NOMO-1 treated with dmso at 0.1 percent for 144 hours (cell line): ENCODE results near the gene LIN9.
"Not testable (repeated sequence)": the region's sequence is repeated elsewhere in the genome, so short reads cannot be mapped to it uniquely, and the experiment has no call there.

Experiments used
- DNase-seq: peaks from one replicate; lab custom pipeline; 2025; ENCODE audit not compliant: unreplicated experiment; lab: John Stamatoyannopoulos, UW

Gene LIN9

DNA sequence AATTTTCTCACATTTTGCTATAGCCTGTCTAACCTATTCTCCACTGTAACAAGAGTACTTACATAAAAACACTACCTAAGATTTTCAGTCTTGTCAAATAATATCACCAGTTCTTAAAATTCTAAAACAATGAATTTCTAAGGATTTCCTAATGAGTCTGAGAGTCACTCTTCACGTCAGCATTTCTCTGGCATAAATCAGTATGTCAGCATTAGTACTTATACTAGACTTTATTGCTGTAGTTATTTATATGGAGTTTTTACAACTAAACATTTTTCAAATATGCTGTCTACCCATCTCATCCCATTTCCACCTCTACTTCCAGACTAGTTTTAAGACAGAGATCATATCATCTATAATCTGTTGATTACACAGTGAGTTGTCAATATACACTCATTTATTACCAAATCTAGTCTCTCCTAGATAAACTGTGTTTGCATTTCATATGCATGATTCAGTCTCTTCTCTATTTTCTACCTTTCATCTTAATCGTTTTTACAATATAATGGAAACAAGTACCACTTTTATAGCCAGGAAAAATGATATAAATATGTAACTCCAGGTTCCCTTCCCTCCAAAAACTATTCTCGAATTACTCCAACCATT is 32.8 kb downstream of the LIN9 start:
- DNase-seq, result no peak

DNA sequence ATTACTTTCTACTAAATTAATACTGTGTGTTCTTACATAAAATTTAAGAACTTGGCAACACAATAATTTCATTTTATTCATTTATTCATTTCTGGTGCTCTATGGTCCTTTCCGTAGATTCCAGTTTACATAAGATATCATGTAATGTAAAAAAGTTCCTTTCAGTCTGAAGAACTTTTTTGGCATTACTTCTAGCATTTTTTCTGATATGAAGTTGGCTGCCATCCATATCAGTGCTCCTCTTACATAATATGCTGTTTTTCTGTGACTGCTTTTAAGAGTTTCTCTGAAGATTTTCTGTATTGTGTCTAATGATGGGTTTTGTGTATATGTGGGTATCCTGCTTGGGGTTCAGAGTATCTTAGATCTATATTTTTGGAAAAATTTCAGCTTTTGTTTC is 34.8 kb downstream of the LIN9 start:
- DNase-seq, result no peak

DNA sequence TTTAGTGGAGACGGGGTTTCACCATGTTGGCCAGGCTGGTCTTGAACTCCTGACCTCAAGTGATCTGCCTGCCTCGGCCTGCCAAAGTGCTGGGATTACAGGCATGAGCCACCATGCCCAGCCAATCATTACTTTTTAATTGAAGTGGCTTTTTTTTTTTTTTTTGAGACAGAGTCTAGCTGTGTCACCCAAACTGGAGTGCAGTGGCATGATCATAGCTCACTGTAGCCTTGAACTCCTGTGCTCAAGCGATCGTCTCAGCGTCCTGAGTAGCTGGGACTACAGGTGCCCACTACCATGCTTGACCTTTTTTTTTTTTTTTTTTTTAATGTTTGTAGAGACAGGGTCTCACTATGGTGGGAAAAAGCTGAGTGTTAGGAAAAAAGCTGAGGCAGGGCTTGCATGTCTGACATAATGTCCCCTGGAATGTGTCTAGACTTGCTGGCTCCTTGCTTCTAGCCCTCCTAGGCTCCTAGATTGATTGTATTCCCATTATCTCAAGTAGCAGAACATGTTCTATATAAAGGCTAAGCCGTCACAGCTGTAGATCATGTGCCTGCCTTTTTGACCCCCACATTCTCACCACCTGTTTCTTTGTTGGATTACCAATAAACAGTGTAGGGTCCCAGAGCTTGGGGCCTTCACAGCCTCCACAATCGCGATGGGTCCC is 36.6 kb downstream of the LIN9 start:
- DNase-seq, result not testable (repeated sequence)

DNA sequence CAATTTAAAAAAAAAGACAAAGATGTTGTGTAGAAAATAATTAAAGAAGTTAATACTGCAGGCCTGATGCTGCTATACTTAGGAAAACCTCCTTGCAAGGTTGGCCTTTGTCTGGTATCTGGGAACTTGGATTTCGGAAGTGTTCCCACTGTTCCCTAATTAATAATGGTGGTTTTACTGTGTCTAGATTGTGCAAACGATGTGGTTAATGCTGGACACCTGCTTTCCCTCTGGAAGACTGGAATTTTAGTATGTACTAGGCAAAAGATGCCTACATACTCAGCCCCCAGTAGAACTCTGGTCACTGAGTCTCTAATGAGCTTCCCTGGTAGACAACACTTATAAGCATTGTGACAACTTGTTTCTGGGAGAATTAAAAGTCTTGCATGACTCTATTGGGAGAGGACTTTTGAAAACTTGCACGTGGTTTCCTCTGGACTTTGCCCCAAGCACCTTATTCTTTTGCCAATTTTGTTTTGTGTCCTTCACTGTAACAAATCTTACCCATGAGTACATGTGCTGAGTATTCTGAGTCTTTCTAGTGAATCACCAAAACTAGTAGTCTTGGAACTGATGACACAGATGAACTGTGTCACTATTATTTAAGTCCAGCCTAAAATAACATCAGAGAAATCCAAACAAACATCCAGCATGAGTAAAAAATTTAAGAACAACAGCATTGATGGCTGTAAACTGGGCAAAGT is 40.4 kb downstream of the LIN9 start:
- no peak for DNase-seq

- DNase-seq, result no peak
Measured at GRCh38 chr1:226261818-226262217, 47.1 kb downstream of the LIN9 start.

GRCh38 chr1:226255380-226255779 is 53.6 kb downstream of the LIN9 start:
- DNase-seq, result no peak

DNA sequence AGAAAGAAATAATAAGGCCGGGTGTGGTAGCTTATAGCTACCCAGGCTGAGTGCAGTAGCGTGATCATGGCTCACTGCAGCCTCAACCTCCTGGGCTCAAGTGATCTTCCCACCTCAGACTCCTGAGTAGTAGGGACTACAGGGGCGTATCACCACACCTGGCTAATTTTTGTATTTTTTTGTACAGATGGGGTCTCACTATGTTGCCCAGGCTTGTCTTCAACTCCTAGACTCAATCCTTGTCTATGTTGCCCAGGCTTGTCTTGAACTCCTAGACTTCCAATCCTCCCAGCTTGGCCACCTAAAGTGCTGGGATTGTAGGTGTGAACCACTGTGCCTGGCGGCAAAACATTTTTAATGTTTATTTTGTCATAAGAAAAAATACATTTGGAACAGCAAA is 55.0 kb downstream of the LIN9 start:
- DNase-seq, result no peak

- DNase-seq, result not testable (repeated sequence)
Measured at GRCh38 chr1:226252841-226253240, 56.1 kb downstream of the LIN9 start.

- no peak for DNase-seq
Measured at GRCh38 chr1:226250511-226250910, 58.5 kb downstream of the LIN9 start.

DNA sequence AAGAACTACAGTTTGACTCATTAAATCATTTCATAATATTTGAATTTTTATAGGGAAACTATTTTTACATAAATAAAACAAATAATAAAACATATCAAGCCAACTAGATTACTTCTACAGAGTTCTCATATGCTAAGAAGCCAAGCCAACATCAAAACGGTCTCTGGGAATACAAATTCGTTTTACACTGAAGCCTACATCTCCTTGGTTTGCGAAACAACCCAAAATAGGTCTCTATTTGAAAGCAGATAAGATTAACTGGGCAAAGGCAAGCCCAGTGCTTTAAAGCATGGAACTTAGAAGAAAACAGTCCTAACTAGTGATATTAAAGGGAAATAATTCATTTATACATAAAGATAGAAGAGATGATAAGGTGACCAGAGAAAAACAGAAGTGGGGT is 60.2 kb downstream of the LIN9 start:
- DNase-seq, result no peak

- peak; percentile 55 for DNase-seq
Measured at GRCh38 chr1:226248091-226248490, 60.9 kb downstream of the LIN9 start.

GRCh38 chr1:226239421-226239820 is 69.5 kb downstream of the LIN9 start:
- no peak for DNase-seq

DNA sequence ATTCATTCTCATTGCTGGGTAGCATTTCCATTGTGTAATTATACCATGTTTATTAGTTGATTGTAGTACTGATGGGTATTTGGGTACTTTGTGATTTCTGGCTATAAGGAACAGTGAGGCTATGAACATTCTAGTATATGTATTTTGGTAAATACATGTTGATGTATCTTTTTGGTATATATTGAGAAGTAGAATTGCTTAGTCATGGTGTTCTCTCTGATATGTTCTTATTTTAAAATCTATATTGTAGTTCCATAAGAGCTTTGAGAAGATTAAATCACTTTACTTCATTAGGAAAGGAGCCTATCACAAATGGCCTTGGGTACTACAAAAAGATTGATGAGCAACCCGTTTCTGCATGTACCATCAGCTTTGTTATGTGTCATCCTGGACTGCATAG is 72.1 kb downstream of the LIN9 start:
- DNase-seq, result no peak

GRCh38 chr1:226233806-226234205 is 75.2 kb downstream of the LIN9 start:
- no peak for DNase-seq

GRCh38 chr1:226233293-226233692 is 75.7 kb downstream of the LIN9 start:
- no peak for DNase-seq

GRCh38 chr1:226226601-226227000 is 82.4 kb downstream of the LIN9 start:
- no peak for DNase-seq

- peak; percentile 9 for DNase-seq
Measured at GRCh38 chr1:226223786-226224244, 85.1 kb downstream of the LIN9 start.

- DNase-seq, result no peak
Measured at GRCh38 chr1:226223157-226223785, 85.7 kb downstream of the LIN9 start, which contains the start of gene MIXL1. Gene MIXL1, plus strand, starts transcription at chr1:226223664. Its CDS starts 18 bp downstream, at chr1:226223682.

GRCh38 chr1:226222686-226223085 is 86.3 kb downstream of the LIN9 start:
- DNase-seq, result no peak

- DNase-seq, result no peak
Measured at GRCh38 chr1:226220473-226221189, 88.3 kb downstream of the LIN9 start.

DNA sequence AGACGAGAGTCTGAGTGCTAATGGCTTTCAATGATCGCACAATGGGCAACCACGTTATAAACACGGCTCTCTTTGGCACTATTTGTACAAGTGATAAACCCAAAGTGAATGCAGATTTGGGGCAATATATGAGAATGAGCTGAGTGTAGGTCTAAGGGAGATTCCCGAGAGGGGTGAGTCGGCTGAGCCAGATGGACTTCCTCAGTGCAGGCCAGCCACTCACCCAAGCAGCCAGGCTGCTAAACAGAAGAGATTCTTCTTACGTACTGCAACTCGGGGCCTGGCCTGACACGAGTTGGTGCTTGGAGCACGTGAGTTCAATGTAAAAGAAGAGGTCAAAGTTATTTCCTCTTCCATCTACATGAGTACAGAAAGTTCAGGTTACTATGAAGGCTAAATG is 91.7 kb downstream of the LIN9 start:
- no peak for DNase-seq
